K562 (cell line): ENCODE results near the gene SLC48A1. TPM values are rescaled to one million over a fixed set of nuclear protein-coding genes. Genes with fewer than 3 reads are reported as not detected.
A peak's percentile ranks its signal among the peaks of the same experiment; 100 is the strongest.

Source experiments
- CBX5 ChIP-seq: IDR thresholded peaks from 2 replicates; pipeline ENCODE4 v1.6.1; 2014; ENCODE audit warnings: low read depth, borderline replicate concordance
- CSDE1 ChIP-seq, 2 experiments: fragments of 450-650 bp; IDR thresholded peaks; 2 replicates each; pipeline ENCODE4 v1.6.1; 2016; ENCODE audit warnings: mild to moderate bottlenecking in 1 of 2
- ELF4 ChIP-seq: fragments of 450-650 bp; formaldehyde crosslinking; IDR thresholded peaks from 2 replicates; pipeline ENCODE4 v1.4.0; 2022; ENCODE audit warnings: missing genetic modification characterization
- EP400 ChIP-seq: fragments of 450-650 bp; IDR thresholded peaks from 2 replicates; pipeline ENCODE4 v1.6.1; 2017; ENCODE audit warnings: antibody characterized with exemption, mild to moderate bottlenecking, moderate library complexity
- HIVEP1 ChIP-seq: fragments of 250-450 bp; sonication (Bioruptor Pico); IDR thresholded peaks from 2 replicates; pipeline ENCODE4 v1.4.0; 2020; ENCODE audit warnings: mild to moderate bottlenecking
- LEF1 ChIP-seq: fragments of 450-650 bp; IDR thresholded peaks from 2 replicates; pipeline ENCODE4 v1.6.1; 2016; ENCODE audit warnings: mild to moderate bottlenecking
- MYBL2 ChIP-seq, 2 experiments: fragments of 450-650 bp in 1 of 2; sonication (generic) in 1 of 2; formaldehyde crosslinking in 1 of 2; IDR thresholded peaks; 2 replicates each; pipeline versions ENCODE4 v1.6.1 to v1.8.1; 2017 to 2022; ENCODE audit warnings: borderline replicate concordance in 1 of 2, inconsistent platforms in 1 of 2, low read depth in 1 of 2, mild to moderate bottlenecking in 1 of 2, missing genetic modification reagents in 1 of 2, moderate library complexity in 1 of 2
- NELFE ChIP-seq: IDR thresholded peaks from 2 replicates; pipeline ENCODE4 v1.6.1; 2011; ENCODE audit warnings: mild to moderate bottlenecking; ENCODE audit not compliant: insufficient read depth, insufficient read length
- NR2F6 ChIP-seq: fragments of 450-650 bp; formaldehyde crosslinking; IDR thresholded peaks from 2 replicates; pipeline ENCODE4 v1.4.0; 2020; ENCODE audit warnings: mild to moderate bottlenecking
- SRSF3 ChIP-seq: fragments of 200-400 bp; formaldehyde crosslinking; IDR thresholded peaks from 2 replicates; pipeline ENCODE4 v1.6.1; 2016; ENCODE audit warnings: mild to moderate bottlenecking, low read length, moderate library complexity; ENCODE audit not compliant: insufficient read depth
- TEAD2 ChIP-seq: fragments of 450-650 bp; IDR thresholded peaks from 2 replicates; pipeline ENCODE4 v1.6.1; 2016; ENCODE audit warnings: missing genetic modification characterization, control low read depth, missing compliant biosample characterization
- ZKSCAN8 ChIP-seq: fragments of 200-800 bp; sonication (Bioruptor generic); IDR thresholded peaks from 2 replicates; pipeline ENCODE4 v1.6.1; 2016; ENCODE audit warnings: missing genetic modification characterization, missing compliant biosample characterization
- ZNF253 ChIP-seq: fragments of 250-450 bp; sonication (Bioruptor Pico); conservative IDR thresholded peaks from 2 replicates; pipeline ENCODE4 v1.6.1; 2021; ENCODE audit warnings: mild to moderate bottlenecking
- ZNF318 ChIP-seq, 2 experiments: fragments of 450-650 bp; IDR thresholded peaks; 2 replicates each; pipeline ENCODE4 v1.6.1; 2016; ENCODE audit warnings: mild to moderate bottlenecking in 2 of 2, borderline replicate concordance in 1 of 2, low read depth in 1 of 2, moderate library complexity in 1 of 2
- polyA plus RNA-seq, 8 experiments: library from polyadenylated mRNA; depleted of rRNA in 4 of 8; stranded (reverse) in 5 of 8; unstranded in 3 of 8; fragments of >200 nt; fragmentation: Nextera tagmentation in 2 of 8; fragmentation: Illumina TruSeq in 1 of 8; extraction: Ambion mirVana in 2 of 8; extraction: Trizol in 1 of 8; gene quantifications; 2 replicates each; pipeline versions ENCODE4 v1.2.1 to v1.2.3, GENCODE V29; 2011 to 2014; ENCODE audit warnings: inconsistent platforms in 1 of 8, missing spikeins in 1 of 8
- total RNA-seq, 7 experiments: library from RNA; depleted of rRNA in 6 of 7; stranded (reverse); fragments of >200 nt in 6 of 7; fragmentation: Illumina TruSeq in 2 of 7; extraction: Trizol in 2 of 7; gene quantifications; 2 replicates each; pipeline versions ENCODE4 v1.2.1 to v1.2.3, GENCODE V29; 2011 to 2021; ENCODE audit warnings: low replicate concordance in 1 of 7
- TF ChIP-seq, protein P1 (sequence below): conservative IDR thresholded peaks from 2 replicates; pipeline ENCODE4 v1.6.1; 2011; ENCODE audit warnings: low read depth, mild to moderate bottlenecking, low read length; ENCODE audit not compliant: control insufficient read depth
- TF ChIP-seq, protein P2 (sequence below): fragments of 250-450 bp; sonication (Bioruptor Pico); IDR thresholded peaks from 2 replicates; pipeline ENCODE4 v1.5.0; 2020; ENCODE audit warnings: mild to moderate bottlenecking, borderline replicate concordance

The SLC48A1 gene
- total and polyA plus RNA-seq, 9 of the 15 experiments (the other 6 are each of a cell fraction or from before 2014, with no cell fraction given) = 10.7 to 37.5 (median 18.7) TPM

GRCh38 chr12:47775100-47775911, 2.3 kb downstream of the SLC48A1 start (continued):
- TF ChIP-seq HIVEP1 (CRISPR knock-in tag) = no peak
- TF ChIP-seq ZKSCAN8 = no peak
- no peak for TF ChIP-seq SRSF3
- TF ChIP-seq ZNF318 (IDR thresholded peaks at IDR 0.05; ENCODE audit: borderline replicate concordance in 1 of 2, low read depth in 1 of 2) = peak in 1 of 2 experiments; percentile 70; a peak in 1 of 4 replicates
- no peak for TF ChIP-seq MYBL2 (IDR thresholded peaks at IDR 0.05; ENCODE audit: low read depth)
- TF ChIP-seq MYBL2 (CRISPR knock-in tag; IDR thresholded peaks at IDR 0.05; ENCODE audit: borderline replicate concordance) = no peak
- TF ChIP-seq, protein P1, sequence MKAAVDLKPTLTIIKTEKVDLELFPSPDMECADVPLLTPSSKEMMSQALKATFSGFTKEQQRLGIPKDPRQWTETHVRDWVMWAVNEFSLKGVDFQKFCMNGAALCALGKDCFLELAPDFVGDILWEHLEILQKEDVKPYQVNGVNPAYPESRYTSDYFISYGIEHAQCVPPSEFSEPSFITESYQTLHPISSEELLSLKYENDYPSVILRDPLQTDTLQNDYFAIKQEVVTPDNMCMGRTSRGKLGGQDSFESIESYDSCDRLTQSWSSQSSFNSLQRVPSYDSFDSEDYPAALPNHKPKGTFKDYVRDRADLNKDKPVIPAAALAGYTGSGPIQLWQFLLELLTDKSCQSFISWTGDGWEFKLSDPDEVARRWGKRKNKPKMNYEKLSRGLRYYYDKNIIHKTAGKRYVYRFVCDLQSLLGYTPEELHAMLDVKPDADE = no peak
- TF ChIP-seq NELFE = no peak
- no peak; the same call in 1 of the 2 replicates for TF ChIP-seq ELF4 (CRISPR knock-in tag)
- TF ChIP-seq EP400 = peak; percentile 70
- TF ChIP-seq CSDE1 (IDR thresholded peaks at IDR 0.05) = no peak
- TF ChIP-seq, protein P2, sequence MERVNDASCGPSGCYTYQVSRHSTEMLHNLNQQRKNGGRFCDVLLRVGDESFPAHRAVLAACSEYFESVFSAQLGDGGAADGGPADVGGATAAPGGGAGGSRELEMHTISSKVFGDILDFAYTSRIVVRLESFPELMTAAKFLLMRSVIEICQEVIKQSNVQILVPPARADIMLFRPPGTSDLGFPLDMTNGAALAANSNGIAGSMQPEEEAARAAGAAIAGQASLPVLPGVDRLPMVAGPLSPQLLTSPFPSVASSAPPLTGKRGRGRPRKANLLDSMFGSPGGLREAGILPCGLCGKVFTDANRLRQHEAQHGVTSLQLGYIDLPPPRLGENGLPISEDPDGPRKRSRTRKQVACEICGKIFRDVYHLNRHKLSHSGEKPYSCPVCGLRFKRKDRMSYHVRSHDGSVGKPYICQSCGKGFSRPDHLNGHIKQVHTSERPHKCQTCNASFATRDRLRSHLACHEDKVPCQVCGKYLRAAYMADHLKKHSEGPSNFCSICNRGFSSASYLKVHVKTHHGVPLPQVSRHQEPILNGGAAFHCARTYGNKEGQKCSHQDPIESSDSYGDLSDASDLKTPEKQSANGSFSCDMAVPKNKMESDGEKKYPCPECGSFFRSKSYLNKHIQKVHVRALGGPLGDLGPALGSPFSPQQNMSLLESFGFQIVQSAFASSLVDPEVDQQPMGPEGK = no peak
- TF ChIP-seq CBX5 = no peak
- no peak for TF ChIP-seq NR2F6 (CRISPR knock-in tag)
- TF ChIP-seq LEF1 = no peak
- TF ChIP-seq ZNF253 (CRISPR knock-in tag) = no peak
- no peak for TF ChIP-seq TEAD2 (tag)
